HG03095 (cell line): ENCODE results near the gene ARHGAP15.

Source experiments
- ATAC-seq: cut with Tn5 transposase; IDR thresholded peaks from one replicate; pipeline ENCODE4 v1.9.1; 2021; ENCODE audit warnings: moderate library complexity; ENCODE audit not compliant: unreplicated experiment

Gene ARHGAP15

GRCh38 chr2:143334837-143335236 lies 205.6 kb downstream of the ARHGAP15 start:
- no peak for ATAC-seq

GRCh38 chr2:143336719-143337210 lies 207.5 kb downstream of the ARHGAP15 start:
- no peak for ATAC-seq

GRCh38 chr2:143341478-143341877 lies 212.3 kb downstream of the ARHGAP15 start:
- ATAC-seq = no peak

GRCh38 chr2:143344780-143345179 lies 215.6 kb downstream of the ARHGAP15 start:
- ATAC-seq = no peak

GRCh38 chr2:143345887-143346787 lies 216.9 kb downstream of the ARHGAP15 start:
- ATAC-seq = no peak

- ATAC-seq = no peak
These were observed 218.1 kb downstream of the ARHGAP15 start for GRCh38 chr2:143347271-143347695.

- no peak for ATAC-seq
These were observed 218.7 kb downstream of the ARHGAP15 start for GRCh38 chr2:143347901-143348414.

- ATAC-seq = no peak
These were observed 225.0 kb downstream of the ARHGAP15 start for GRCh38 chr2:143354050-143354750.

GRCh38 chr2:143355870-143356269 lies 226.7 kb downstream of the ARHGAP15 start:
- no peak for ATAC-seq

- no peak for ATAC-seq
These were observed 227.1 kb downstream of the ARHGAP15 start for GRCh38 chr2:143356336-143356735.

GRCh38 chr2:143356736-143357446 lies 227.7 kb downstream of the ARHGAP15 start:
- no peak for ATAC-seq

GRCh38 chr2:143357966-143358365 lies 228.7 kb downstream of the ARHGAP15 start:
- ATAC-seq = no peak

GRCh38 chr2:143361346-143361745 lies 232.1 kb downstream of the ARHGAP15 start:
- no peak for ATAC-seq

- no peak for ATAC-seq
These were observed 242.4 kb downstream of the ARHGAP15 start for GRCh38 chr2:143371616-143372015.

GRCh38 chr2:143375384-143375880 lies 246.2 kb downstream of the ARHGAP15 start:
- no peak for ATAC-seq

GRCh38 chr2:143378996-143379395 lies 249.8 kb downstream of the ARHGAP15 start:
- no peak for ATAC-seq

- no peak for ATAC-seq
These were observed 250.7 kb downstream of the ARHGAP15 start for GRCh38 chr2:143379955-143380354.

- ATAC-seq = no peak
These were observed 253.4 kb downstream of the ARHGAP15 start for GRCh38 chr2:143382573-143382972.

- ATAC-seq = no peak
These were observed 253.8 kb downstream of the ARHGAP15 start for GRCh38 chr2:143383016-143383415.

GRCh38 chr2:143384111-143384510 lies 254.9 kb downstream of the ARHGAP15 start:
- no peak for ATAC-seq

GRCh38 chr2:143390171-143390570 lies 261.0 kb downstream of the ARHGAP15 start:
- ATAC-seq = no peak
